ENCODE measurements around the gene IDH3B. TPM values are rescaled to one million over a fixed set of nuclear protein-coding genes. Genes with fewer than 3 reads are reported as not detected.

Gene IDH3B
- total RNA-seq, 1 donor from 2014 or later: 65.5 TPM

DNA sequence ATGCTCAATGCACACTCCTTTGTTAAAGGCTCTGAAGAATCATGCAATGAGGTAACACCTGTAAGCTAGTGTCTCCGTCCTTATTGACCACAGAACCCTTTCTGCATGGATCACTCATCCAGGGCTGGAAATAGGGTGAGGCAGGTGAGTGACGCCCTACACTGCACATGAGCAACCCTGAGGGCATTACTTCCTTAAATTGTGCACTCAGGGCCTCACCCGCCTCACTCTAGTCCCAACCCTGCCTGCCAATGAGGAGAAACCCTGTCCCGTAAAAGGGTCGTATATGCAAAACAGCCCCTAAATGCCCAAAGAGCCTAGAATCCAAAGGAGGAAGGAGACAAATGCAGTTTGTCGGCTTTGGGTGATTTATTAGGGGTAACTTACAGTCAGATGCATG, 45.2 kb downstream of the IDH3B start:
- no peak overlapping the region for H3K4me3 ChIP-seq
- ATAC-seq (no peak), DNase-seq (no peak)
- intact Hi-C loops (cut with DNase I): no loop called here
- H3K9me3 ChIP-seq: no peaks in the 10 kb centered on the region
- H3K4me1 ChIP-seq: no peaks in the 10 kb centered on the region
- TF ChIP-seq, protein P1, sequence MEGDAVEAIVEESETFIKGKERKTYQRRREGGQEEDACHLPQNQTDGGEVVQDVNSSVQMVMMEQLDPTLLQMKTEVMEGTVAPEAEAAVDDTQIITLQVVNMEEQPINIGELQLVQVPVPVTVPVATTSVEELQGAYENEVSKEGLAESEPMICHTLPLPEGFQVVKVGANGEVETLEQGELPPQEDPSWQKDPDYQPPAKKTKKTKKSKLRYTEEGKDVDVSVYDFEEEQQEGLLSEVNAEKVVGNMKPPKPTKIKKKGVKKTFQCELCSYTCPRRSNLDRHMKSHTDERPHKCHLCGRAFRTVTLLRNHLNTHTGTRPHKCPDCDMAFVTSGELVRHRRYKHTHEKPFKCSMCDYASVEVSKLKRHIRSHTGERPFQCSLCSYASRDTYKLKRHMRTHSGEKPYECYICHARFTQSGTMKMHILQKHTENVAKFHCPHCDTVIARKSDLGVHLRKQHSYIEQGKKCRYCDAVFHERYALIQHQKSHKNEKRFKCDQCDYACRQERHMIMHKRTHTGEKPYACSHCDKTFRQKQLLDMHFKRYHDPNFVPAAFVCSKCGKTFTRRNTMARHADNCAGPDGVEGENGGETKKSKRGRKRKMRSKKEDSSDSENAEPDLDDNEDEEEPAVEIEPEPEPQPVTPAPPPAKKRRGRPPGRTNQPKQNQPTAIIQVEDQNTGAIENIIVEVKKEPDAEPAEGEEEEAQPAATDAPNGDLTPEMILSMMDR (IDR thresholded peaks at IDR 0.05): no peak
- H3K27ac ChIP-seq: no peak overlapping the region
- no peaks in the 10 kb centered on the region for H3K27me3 ChIP-seq
- H3K36me3 ChIP-seq: no peaks in the 10 kb centered on the region

DNA sequence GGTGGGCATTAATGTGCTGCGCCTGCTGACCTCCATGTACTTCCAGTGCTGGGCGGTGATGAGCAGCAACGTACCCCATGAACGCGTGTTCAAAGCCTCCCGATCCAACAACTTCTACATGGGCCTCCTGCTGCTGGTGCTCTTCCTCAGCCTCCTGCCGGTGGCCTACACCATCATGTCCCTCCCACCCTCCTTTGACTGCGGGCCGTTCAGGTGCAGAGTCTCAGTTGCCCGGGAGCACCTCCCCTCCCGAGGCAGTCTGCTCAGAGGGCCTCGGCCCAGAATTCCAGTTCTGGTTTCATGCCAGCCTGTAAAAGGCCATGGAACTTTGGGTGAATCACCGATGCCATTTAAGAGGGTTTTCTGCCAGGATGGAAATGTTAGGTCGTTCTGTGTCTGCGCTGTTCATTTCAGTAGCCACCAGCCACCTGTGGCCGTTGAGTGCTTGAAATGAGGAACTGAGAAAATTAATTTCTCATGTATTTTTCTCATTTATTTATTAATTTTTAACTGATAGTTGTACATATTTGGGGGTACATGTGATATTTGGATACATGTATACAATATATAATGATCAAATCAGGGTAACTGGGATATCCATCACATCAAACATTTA, 46.8 kb downstream of the IDH3B start:
- Histone ChIP-seq H3K27me3 (no peaks in the 10 kb centered on the region), H3K4me3 (no peak overlapping the region), H3K27ac (no peak overlapping the region), H3K36me3 (no peaks in the 10 kb centered on the region), H3K9me3 (no peaks in the 10 kb centered on the region), H3K4me1 (no peaks in the 10 kb centered on the region)
- ATAC-seq: no peak
- no peak for DNase-seq
- intact Hi-C loops (cut with DNase I): no loop called here
- TF ChIP-seq, protein P1 (IDR thresholded peaks at IDR 0.05): no peak

DNA sequence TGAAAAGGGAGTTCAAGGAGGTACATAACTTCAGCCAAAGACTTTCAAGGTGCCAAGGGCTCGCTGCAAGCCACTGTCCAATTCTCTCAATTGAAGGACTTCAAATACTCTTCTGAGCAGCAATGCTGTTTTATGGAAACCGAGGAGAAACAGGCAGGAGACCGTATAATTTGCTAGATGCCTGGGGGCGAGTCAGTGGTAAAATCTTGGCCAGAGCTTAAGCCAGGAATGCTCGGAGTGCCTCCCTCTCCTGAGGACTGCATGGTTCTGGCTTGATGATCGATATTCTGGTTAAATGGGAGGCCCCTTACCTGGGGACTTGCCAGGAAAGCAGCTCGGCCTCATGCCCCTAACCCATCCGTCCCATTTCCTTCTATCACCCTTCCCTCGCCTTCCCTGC, 47.4 kb downstream of the IDH3B start:
- ATAC-seq: no peak
- no peak for DNase-seq
- Histone ChIP-seq H3K27ac (no peak overlapping the region), H3K36me3 (no peaks in the 10 kb centered on the region), H3K27me3 (no peaks in the 10 kb centered on the region), H3K9me3 (no peaks in the 10 kb centered on the region), H3K4me3 (no peak overlapping the region), H3K4me1 (no peaks in the 10 kb centered on the region)
- TF ChIP-seq, protein P1 (IDR thresholded peaks at IDR 0.05): no peak
- intact Hi-C loops (cut with DNase I): no loop called here

DNA sequence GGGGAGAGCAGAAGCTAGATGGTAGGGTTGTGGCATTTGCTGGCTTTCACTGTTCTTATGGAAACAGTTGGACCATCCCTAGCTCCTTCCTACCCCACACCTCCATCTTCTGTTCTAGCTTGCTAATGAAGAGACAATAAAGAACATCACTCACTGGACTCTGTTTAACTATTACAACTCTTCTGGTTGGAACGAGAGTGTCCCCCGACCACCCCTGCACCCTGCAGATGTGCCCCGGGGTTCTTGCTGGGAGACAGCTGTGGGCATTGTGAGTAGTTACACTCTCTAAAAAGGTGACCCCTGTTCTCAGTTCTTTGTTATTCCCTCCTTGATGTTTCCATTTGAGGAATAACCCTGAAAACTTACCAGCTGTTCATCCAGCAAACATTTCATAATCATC, 51.9 kb downstream of the IDH3B start:
- ATAC-seq (no peak), DNase-seq (no peak)
- H3K36me3 ChIP-seq: no peaks in the 10 kb centered on the region
- H3K27me3 ChIP-seq: no peaks in the 10 kb centered on the region
- no peaks in the 10 kb centered on the region for H3K9me3 ChIP-seq
- H3K4me1 ChIP-seq: no peaks in the 10 kb centered on the region
- H3K4me3 ChIP-seq: no peak overlapping the region
- TF ChIP-seq, protein P1 (IDR thresholded peaks at IDR 0.05): no peak
- intact Hi-C loops (cut with DNase I): no loop called here
- no peak overlapping the region for H3K27ac ChIP-seq

DNA sequence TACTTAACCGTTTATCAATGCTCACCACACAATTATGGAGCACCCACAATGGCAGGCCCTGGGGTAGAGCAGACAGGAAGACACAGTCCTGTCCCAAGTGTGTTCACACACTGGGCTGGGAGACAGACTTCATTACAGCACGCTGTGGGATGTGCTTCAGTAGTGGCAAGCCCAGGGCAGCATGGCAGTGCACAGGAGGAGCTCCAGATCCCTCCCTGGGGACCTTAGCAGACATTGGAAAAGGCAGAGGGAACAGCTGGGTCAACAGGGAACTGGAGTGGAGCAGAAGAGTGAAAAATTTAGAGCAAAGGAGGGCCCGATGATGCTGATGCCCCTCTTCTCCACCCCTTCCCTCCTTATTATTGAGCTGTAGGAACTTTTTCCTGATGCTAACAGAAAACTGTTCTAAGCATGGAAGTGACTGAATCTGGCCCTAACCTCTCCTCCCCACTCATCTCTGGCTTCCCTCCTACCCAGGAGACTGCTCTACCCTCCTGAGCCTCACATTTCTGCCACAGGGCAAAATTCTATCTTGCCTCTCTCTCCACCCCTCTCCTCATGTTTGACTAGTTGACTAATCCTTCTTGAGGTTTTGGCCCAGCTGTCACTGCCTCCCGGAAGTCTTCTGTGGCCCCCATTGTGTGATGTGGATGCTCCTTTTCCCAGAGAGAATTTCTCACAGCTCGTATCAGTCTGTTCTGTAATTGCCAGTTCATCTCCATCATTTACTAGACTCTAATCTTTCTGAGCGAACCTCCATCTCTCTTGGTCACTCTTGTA, 52.9 kb downstream of the IDH3B start:
- DNase-seq (no peak), ATAC-seq (no peak)
- H3K4me3 ChIP-seq: no peak overlapping the region
- peaks cover 6% of the 10 kb centered on the region for H3K9me3 ChIP-seq
- intact Hi-C loops (cut with DNase I): no loop called here
- H3K4me1 ChIP-seq: no peaks in the 10 kb centered on the region
- H3K27ac ChIP-seq: no peak overlapping the region
- TF ChIP-seq, protein P1 (IDR thresholded peaks at IDR 0.05): no peak
- no peaks in the 10 kb centered on the region for H3K36me3 ChIP-seq
- H3K27me3 ChIP-seq: no peaks in the 10 kb centered on the region
